IMR-90 (cell line): Measurements from ENCODE around the gene RFTN2. TPM values are rescaled to one million over a fixed set of nuclear protein-coding genes. Genes with fewer than 3 reads are reported as not detected.

Experiments
- ATAC-seq: fragments of 200-7000 bp; cut with Tn5 transposase; 2 replicates; pipeline ENCODE4 v1.9.1; 2020; ENCODE audit warnings: low read depth, mild to moderate bottlenecking, moderate library complexity
- BruUV-seq: library from RNA; stranded (reverse); fragments of 400-500 nt; replicated peaks from 2 replicates; lab custom pipeline; 2021; lab: Mats Ljungman, UMichigan
- CTCF ChIA-PET: fragments of 300-600 bp; formaldehyde crosslinking; extraction: SDS; loops from one replicate; lab custom pipeline; 2021; ENCODE audit warnings: antibody characterized with exemption; lab: Yijun Ruan, JAX
- POLR2A ChIA-PET: fragments of 300-600 bp; sonication (Branson Sonifier 250); formaldehyde crosslinking; loops from one replicate; lab custom pipeline; 2022; ENCODE audit warnings: antibody characterized with exemption; ENCODE audit not compliant: unreplicated experiment; lab: Charles Lee
- DNase-seq: peaks from one replicate; pipeline ENCODE4 v3.0.0; 2013
- H2AFZ ChIP-seq: replicated peaks from 2 replicates; pipeline ENCODE3; 2013; ENCODE audit warnings: low read length, mild to moderate bottlenecking; ENCODE audit not compliant: poor library complexity
- H2AK5ac ChIP-seq: 2 replicates; pipeline ENCODE4 v1.6.1; 2013; ENCODE audit warnings: low read depth, low read length, inconsistent platforms
- H2AK9ac ChIP-seq: replicated peaks from 2 replicates; pipeline ENCODE3; 2013; ENCODE audit warnings: mild to moderate bottlenecking, low read depth, low read length, moderate library complexity; ENCODE audit not compliant: poor library complexity
- H2BK120ac ChIP-seq: 2 replicates; pipeline ENCODE4 v1.6.1; 2013; ENCODE audit warnings: low read depth, low read length, inconsistent platforms
- H2BK15ac ChIP-seq: 3 replicates; pipeline ENCODE4 v1.6.1; 2013; ENCODE audit warnings: low read depth, low read length, inconsistent platforms
- H2BK20ac ChIP-seq: 2 replicates; pipeline ENCODE4 v1.6.1; 2013; ENCODE audit warnings: low read depth, mild to moderate bottlenecking, inconsistent platforms, low read length, moderate library complexity
- H2BK5ac ChIP-seq: 2 replicates; pipeline ENCODE4 v1.6.1; 2013; ENCODE audit warnings: mild to moderate bottlenecking, low read depth, low read length, inconsistent platforms; ENCODE audit not compliant: poor library complexity, severe bottlenecking
- H3K14ac ChIP-seq: replicated peaks from 2 replicates; pipeline ENCODE4 v1.6.1; 2013; ENCODE audit warnings: low read depth, low read length, inconsistent platforms
- H3K18ac ChIP-seq: 2 replicates; pipeline ENCODE4 v1.6.1; 2013; ENCODE audit warnings: low read depth, low read length, control low read depth
- H3K23ac ChIP-seq: 2 replicates; pipeline ENCODE4 v1.6.1; 2013; ENCODE audit warnings: low read depth, low read length, inconsistent platforms
- H3K27ac ChIP-seq: 2 replicates; pipeline ENCODE4 v1.5.1; 2013; ENCODE audit warnings: mild to moderate bottlenecking, control low read depth, low read length; ENCODE audit not compliant: insufficient read depth
- H3K27me3 ChIP-seq: 2 replicates; pipeline ENCODE4 v1.6.1; 2013; ENCODE audit warnings: low read length; ENCODE audit not compliant: control insufficient read depth, insufficient read depth
- H3K36me3 ChIP-seq: 2 replicates; pipeline ENCODE4 v1.6.1; 2013; ENCODE audit warnings: low read length, mixed read lengths; ENCODE audit not compliant: control insufficient read depth, insufficient read depth
- H3K4ac ChIP-seq: 2 replicates; pipeline ENCODE4 v1.6.1; 2013; ENCODE audit warnings: low read depth, low read length, inconsistent platforms
- H3K4me1 ChIP-seq: 2 replicates; pipeline ENCODE4 v1.6.1; 2013; ENCODE audit warnings: low read length, mixed read lengths; ENCODE audit not compliant: control insufficient read depth, insufficient read depth
- H3K4me2 ChIP-seq: 2 replicates; pipeline ENCODE4 v1.6.1; 2013; ENCODE audit warnings: low read depth, mild to moderate bottlenecking, control low read depth, low read length, moderate library complexity
- H3K4me3 ChIP-seq: 2 replicates; pipeline ENCODE4 v1.5.1; 2013; ENCODE audit warnings: low read depth, mild to moderate bottlenecking, control low read depth, low read length, moderate library complexity; ENCODE audit not compliant: insufficient read depth
- H3K56ac ChIP-seq: 2 replicates; pipeline ENCODE4 v1.6.1; 2013; ENCODE audit warnings: low read length, inconsistent platforms; ENCODE audit not compliant: insufficient read depth; ENCODE audit errors: extremely low read depth
- H3K79me1 ChIP-seq, 2 experiments: 2 replicates each; pipeline ENCODE4 v1.6.1; 2013; ENCODE audit warnings: low read length in 2 of 2, inconsistent platforms in 1 of 2, low read depth in 1 of 2
- H3K9ac ChIP-seq: 2 replicates; pipeline ENCODE4 v1.6.1; 2013; ENCODE audit warnings: low read depth, low read length, control low read depth
- H3K9me1 ChIP-seq: 2 replicates; pipeline ENCODE4 v1.6.1; 2013; ENCODE audit warnings: low read length, inconsistent platforms; ENCODE audit not compliant: insufficient read depth
- H3K9me3 ChIP-seq: 2 replicates; pipeline ENCODE4 v1.6.1; 2013; ENCODE audit warnings: low read length; ENCODE audit not compliant: control insufficient read depth, insufficient read depth
- H4K20me1 ChIP-seq: 2 replicates; pipeline ENCODE4 v1.6.1; 2013; ENCODE audit warnings: low read length, inconsistent platforms; ENCODE audit not compliant: insufficient read depth
- H4K5ac ChIP-seq: 2 replicates; pipeline ENCODE4 v1.6.1; 2013; ENCODE audit warnings: mild to moderate bottlenecking, low read depth, low read length, control low read depth
- H4K8ac ChIP-seq, 2 experiments: 2 replicates each; pipeline ENCODE4 v1.6.1; 2013; ENCODE audit warnings: low read depth in 2 of 2, low read length in 2 of 2, control low read depth in 1 of 2, inconsistent platforms in 1 of 2
- H4K91ac ChIP-seq: 2 replicates; pipeline ENCODE4 v1.6.1; 2013; ENCODE audit warnings: low read depth, low read length, inconsistent platforms; ENCODE audit not compliant: insufficient read depth
- BHLHE40 ChIP-seq: fragments of 150-350 bp; IDR thresholded peaks from 2 replicates; pipeline ENCODE4 v1.6.1; 2016; ENCODE audit warnings: mild to moderate bottlenecking, low read depth, low read length
- CEBPB ChIP-seq: IDR thresholded peaks from 2 replicates; pipeline ENCODE4 v1.6.1; 2012; ENCODE audit warnings: low read depth, low read length, improper control_type of control experiment
- CTCF ChIP-seq: conservative IDR thresholded peaks from 2 replicates; pipeline ENCODE4 v1.5.1; 2012; ENCODE audit warnings: mild to moderate bottlenecking, low read depth, low read length, improper control_type of control experiment
- ELK1 ChIP-seq: fragments of 150-350 bp; IDR thresholded peaks from 2 replicates; pipeline ENCODE4 v1.6.1; 2016; ENCODE audit warnings: low read depth, mild to moderate bottlenecking, low read length, moderate library complexity, borderline replicate concordance
- MAFK ChIP-seq: IDR thresholded peaks from 2 replicates; pipeline ENCODE4 v1.6.1; 2012; ENCODE audit warnings: low read depth, low read length, improper control_type of control experiment
- MXI1 ChIP-seq: IDR thresholded peaks from 2 replicates; pipeline ENCODE4 v1.6.1; 2012; ENCODE audit warnings: low read depth, mild to moderate bottlenecking, low read length, moderate library complexity, borderline replicate concordance
- NFE2L2 ChIP-seq: fragments of 150-350 bp; IDR thresholded peaks from 2 replicates; pipeline ENCODE4 v1.6.1; 2016; ENCODE audit warnings: low read depth, mild to moderate bottlenecking, low read length
- POLR2A ChIP-seq: IDR thresholded peaks from 2 replicates; pipeline ENCODE4 v1.6.1; 2012; ENCODE audit warnings: mild to moderate bottlenecking, low read depth, low read length
- RAD21 ChIP-seq: IDR thresholded peaks from 2 replicates; pipeline ENCODE4 v1.6.1; 2012; ENCODE audit warnings: low read length, improper control_type of control experiment
- RCOR1 ChIP-seq: IDR thresholded peaks from 2 replicates; pipeline ENCODE4 v1.6.1; 2012; ENCODE audit warnings: mild to moderate bottlenecking, low read length, improper control_type of control experiment; ENCODE audit not compliant: insufficient replicate concordance
- RFX5 ChIP-seq: IDR thresholded peaks from 2 replicates; pipeline ENCODE4 v1.8.0; 2012; ENCODE audit warnings: low read depth, mild to moderate bottlenecking, low read length, moderate library complexity
- SMC3 ChIP-seq: fragments of 150-350 bp; IDR thresholded peaks from 2 replicates; pipeline ENCODE4 v1.6.1; 2016; ENCODE audit warnings: low read depth, mild to moderate bottlenecking, antibody characterized with exemption, low read length, moderate library complexity
- USF2 ChIP-seq: fragments of 150-350 bp; IDR thresholded peaks from 2 replicates; pipeline ENCODE4 v1.6.1; 2017; ENCODE audit warnings: mild to moderate bottlenecking, antibody characterized with exemption, low read length, low read depth
- WGBS, 2 experiments: methylation state at CpG; one replicate each; pipeline versions ENCODE4 v1.1.5 to v1.1.7; 2013; ENCODE audit warnings: missing lambda C conversion rate in 2 of 2; ENCODE audit not compliant: insufficient read length in 1 of 2; ENCODE audit errors: extremely low coverage in 2 of 2; 5-methylcytosine and 5-hydroxymethylcytosine counted together
- dilution Hi-C: fragments of 300-500 bp; cut with HindIII; formaldehyde crosslinking; loops from one replicate; pipeline ENCODE4 v1.14.3; 2018; ENCODE audit warnings: low sequenced_read_pairs; ENCODE audit not compliant: unreplicated experiment
- in situ Hi-C: fragments of 300-500 bp; cut with MboI; formaldehyde crosslinking; loops from 3 replicates; pipeline ENCODE4 v1.14.3; 2019; ENCODE audit warnings: low sequenced_read_pairs, inconsistent platforms, mixed read lengths
- intact Hi-C: fragments of 100-400 bp; cut with micrococcal nuclease; formaldehyde crosslinking; loops from 2 replicates; pipeline ENCODE4 v1.10.0; 2022
- polyA plus RNA-seq, 3 experiments: library from polyadenylated mRNA; depleted of rRNA; stranded (reverse); fragments of >200 nt; gene quantifications; 2 replicates each; pipeline ENCODE4 v1.2.3, GENCODE V29; 2012; ENCODE audit warnings: low replicate concordance in 1 of 3
- total RNA-seq: library from RNA; depleted of rRNA; stranded (reverse); fragments of >200 nt; gene quantifications from 2 replicates; pipeline ENCODE4 v1.2.3, GENCODE V29; 2012

Gene RFTN2
- total and polyA plus RNA-seq, 2 of the 4 experiments (the other 2 are of a cell fraction) = 0.44 to 2.3 TPM

GRCh38 chr2:197704434-197705120 lies 29.2 kb upstream of the RFTN2 start (continued):
- TF ChIP-seq RCOR1 = no peak

GRCh38 chr2:197700960-197701359 lies 25.6 kb upstream of the RFTN2 start:
- Histone ChIP-seq H3K23ac (no peak overlapping the region), H3K4me1 (no peaks in the 10 kb centered on the region), H2AK9ac (no peak overlapping the region), H2BK120ac (no peak overlapping the region), H4K8ac (no peak overlapping the region), H3K4ac (no peak overlapping the region), H3K4me2 (no peak overlapping the region), H3K14ac (no peak overlapping the region), H2BK5ac (no peak overlapping the region), H2BK20ac (no peak overlapping the region), H2AK5ac (no peak overlapping the region), H3K56ac (no peak overlapping the region), H3K18ac (no peak overlapping the region), H3K27me3 (no peaks in the 10 kb centered on the region), H4K91ac (no peak overlapping the region), H3K4me3 (no peak overlapping the region), H3K27ac (no peak overlapping the region), H4K5ac (no peak overlapping the region), H3K9me1 (no peaks in the 10 kb centered on the region), H3K9me3 (no peaks in the 10 kb centered on the region), H3K36me3 (no peaks in the 10 kb centered on the region), H3K9ac (no peak overlapping the region), H2AFZ (peak overlapping the region; percentile 61), H4K20me1 (peaks cover 3% of the 10 kb centered on the region; the same call in 1 of the 2 replicates), H3K79me1 (peaks cover 0 to 2% of the 10 kb centered on the region in 2 experiments; a peak in 3 of 4 replicates), H2BK15ac (no peak overlapping the region)
- DNase-seq (no peak), ATAC-seq (no peak)
- BruUV-seq = no TSS peak
- CTCF ChIA-PET = no interaction called here
- no CpG with 5 or more reads among the region's 3 CpGs for WGBS, 2 experiments
- intact Hi-C loops = loop anchor here (10.0 kb wide), 2 partner anchors 266 to 576 kb away; partner anchors contain the start of gene SF3B1
- dilution Hi-C loops = no loop called here
- POLR2A ChIA-PET = no interaction called here
- in situ Hi-C loops = loop anchor here (10.0 kb wide), 1 partner anchor 186 kb away; the partner anchor contains the start of gene MOB4
- TF ChIP-seq ELK1 (no peak), POLR2A (no peak), RFX5 (no peak), BHLHE40 (no peak), RCOR1 (no peak), NFE2L2 (no peak), MAFK (no peak), RAD21 (no peak), MXI1 (no peak), USF2 (no peak), CTCF (no peak), CEBPB (no peak), SMC3 (no peak)
